Activated T-helper 1 cell treated with Interleukin-2 at 50 U/mL for 16 hours (primary cell): ENCODE measurements around the gene HDAC7.
A peak's percentile ranks its signal among the peaks of the same experiment; 100 is the strongest.

Experiments
- DNase-seq: peaks from one replicate; pipeline ENCODE4 v3.0.0-alpha.2; 2020; ENCODE audit warnings: low read depth

The HDAC7 gene

GRCh38 chr12:47758834-47759690, 60.6 kb downstream of the HDAC7 start, which contains the start of gene RAPGEF3:
RAPGEF3 (minus strand) TSS chr12:47758880; CDS start chr12:47758556, 324 bp downstream.
- peak; percentile 63 for DNase-seq

- DNase-seq: no peak
Observed at GRCh38 chr12:47758584-47758833, 61.2 kb downstream of the HDAC7 start.

- no peak for DNase-seq
Observed at GRCh38 chr12:47757840-47758583, 61.7 kb downstream of the HDAC7 start.

- DNase-seq: no peak
Observed at GRCh38 chr12:47757364-47757839, 62.3 kb downstream of the HDAC7 start.

- no peak for DNase-seq
Observed at GRCh38 chr12:47755655-47756562, 63.8 kb downstream of the HDAC7 start.

GRCh38 chr12:47754881-47755280, 64.8 kb downstream of the HDAC7 start:
- no peak for DNase-seq

- DNase-seq: no peak
Observed at GRCh38 chr12:47754126-47754525, 65.6 kb downstream of the HDAC7 start.

- no peak for DNase-seq
Observed at GRCh38 chr12:47753021-47754001, 66.4 kb downstream of the HDAC7 start.

GRCh38 chr12:47752552-47752951, 67.2 kb downstream of the HDAC7 start:
- DNase-seq: no peak

- DNase-seq: no peak
Observed at GRCh38 chr12:47752121-47752520, 67.6 kb downstream of the HDAC7 start.

- no peak for DNase-seq
Observed at GRCh38 chr12:47751561-47751960, 68.1 kb downstream of the HDAC7 start.

GRCh38 chr12:47750916-47751470, 68.7 kb downstream of the HDAC7 start:
- no peak for DNase-seq

GRCh38 chr12:47750229-47750798, 69.4 kb downstream of the HDAC7 start:
- DNase-seq: no peak

- DNase-seq: no peak
Observed at GRCh38 chr12:47748899-47749298, 70.8 kb downstream of the HDAC7 start.

GRCh38 chr12:47748507-47748828, 71.2 kb downstream of the HDAC7 start:
- no peak for DNase-seq

GRCh38 chr12:47747596-47748506, 71.9 kb downstream of the HDAC7 start:
- no peak for DNase-seq

GRCh38 chr12:47747126-47747525, 72.6 kb downstream of the HDAC7 start:
- DNase-seq: no peak

- no peak for DNase-seq
Observed at GRCh38 chr12:47746523-47746922, 73.2 kb downstream of the HDAC7 start.

- DNase-seq: no peak
Observed at GRCh38 chr12:47746073-47746472, 73.6 kb downstream of the HDAC7 start.
